ENCODE results near the gene GFOD1. TPM values are rescaled to one million over a fixed set of nuclear protein-coding genes. Genes with fewer than 3 reads are reported as not detected.

GFOD1 gene
- total and polyA plus RNA-seq, 7 experiments from 2014 or later = 0.24 to 10.8 (median 1.4) TPM; not detected in 1

DNA sequence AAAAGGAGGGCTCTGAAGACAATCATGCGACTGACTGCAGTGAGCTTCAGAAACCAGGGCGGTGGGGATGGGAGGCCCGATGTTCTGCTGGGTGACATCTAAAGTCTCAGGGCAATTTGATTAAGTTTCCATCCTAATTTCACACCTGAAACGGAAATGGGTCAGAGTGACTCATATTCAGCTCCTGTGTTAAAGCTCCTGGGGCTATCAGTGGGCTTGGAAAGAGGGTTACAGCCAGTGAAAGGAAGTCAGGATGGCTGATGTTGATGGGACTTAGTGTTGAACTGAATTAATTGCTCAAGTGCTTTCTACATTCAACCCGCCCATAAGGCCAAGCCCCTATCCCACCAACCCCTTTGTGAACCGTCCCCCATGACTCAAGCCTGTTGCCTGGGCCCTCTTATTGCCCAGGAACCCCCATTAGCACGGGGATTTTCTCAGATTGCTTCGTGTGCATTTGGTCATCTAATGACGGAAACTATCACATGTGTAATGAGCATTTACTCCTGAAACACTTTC lies 112.0 kb downstream of the GFOD1 start:
- Mint-ChIP-seq H3K36me3 (peaks cover 0 to 5% (median 0%) of the 10 kb centered on the region in 5 donors), H3K27me3 (no peaks in the 10 kb centered on the region), H3K27ac (peak overlapping the region in 1 of 9 donors; percentile 26), H3K4me1 (peaks cover 0 to 24% (median 2%) of the 10 kb centered on the region in 7 donors), H3K9me3 (no peaks in the 10 kb centered on the region), H3K4me3 (no peak overlapping the region)
- no peaks in the 10 kb centered on the region for H3K9me3 ChIP-seq (ENCODE audit: control insufficient read depth in 2 of 3, low read length in 3 of 3)
- ATAC-seq = peak; percentile 29
- peak overlapping the region; percentile 7 for H3K4me3 ChIP-seq (ENCODE audit: low read length)
- intact Hi-C loops (cut with micrococcal nuclease) = no loop called here
- CTCF ChIA-PET = no interaction called here
- no peak overlapping the region for H3K27ac ChIP-seq (ENCODE audit: low read depth, low read length)
- peaks cover 0 to 9% of the 10 kb centered on the region in 2 donors for H3K4me1 ChIP-seq (ENCODE audit: control insufficient read depth in 2 of 2, insufficient read depth in 2 of 2, low read length in 2 of 2)
- peak in 1 of 9 donors; percentile 35 for DNase-seq
- no peaks in the 10 kb centered on the region for H3K36me3 ChIP-seq (ENCODE audit: control insufficient read depth in 2 of 3, insufficient read depth in 3 of 3, low read length in 3 of 3)
- no peaks in the 10 kb centered on the region for H3K27me3 ChIP-seq (ENCODE audit: control insufficient read depth in 2 of 2, insufficient read depth in 2 of 2, low read length in 2 of 2)
- POLR2A ChIA-PET = no interaction called here

DNA sequence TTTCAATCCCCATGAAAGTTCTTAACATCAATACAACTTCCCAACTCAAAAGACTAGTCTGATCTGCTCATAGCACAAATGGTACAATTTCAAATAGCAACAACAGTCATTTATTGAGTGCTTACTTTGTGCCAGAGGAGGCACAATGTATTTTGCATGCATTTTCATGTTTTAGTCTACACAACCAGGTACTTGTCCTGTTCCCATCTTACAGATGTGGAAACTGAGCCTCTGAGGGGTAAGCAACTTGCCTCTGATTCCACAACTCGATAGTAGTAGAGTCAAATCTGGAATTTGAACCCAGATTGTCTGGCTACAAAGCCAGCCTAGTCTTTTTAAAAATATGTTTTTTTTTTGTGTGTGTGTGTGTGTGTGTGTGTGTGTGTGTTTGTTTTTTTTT lies 113.5 kb downstream of the GFOD1 start:
- Histone ChIP-seq H3K4me3 (ENCODE audit: low read length) (no peak overlapping the region), H3K27ac (ENCODE audit: low read depth, low read length) (no peak overlapping the region), H3K36me3 (ENCODE audit: control insufficient read depth in 2 of 3, insufficient read depth in 3 of 3, low read length in 3 of 3) (no peaks in the 10 kb centered on the region), H3K4me1 (ENCODE audit: control insufficient read depth in 2 of 2, insufficient read depth in 2 of 2, low read length in 2 of 2) (peaks cover 0 to 9% of the 10 kb centered on the region in 2 donors), H3K27me3 (ENCODE audit: control insufficient read depth in 2 of 2, insufficient read depth in 2 of 2, low read length in 2 of 2) (no peaks in the 10 kb centered on the region), H3K9me3 (ENCODE audit: control insufficient read depth in 2 of 3, low read length in 3 of 3) (no peaks in the 10 kb centered on the region)
- no peak for DNase-seq
- Mint-ChIP-seq H3K4me3 (no peak overlapping the region), H3K9me3 (no peaks in the 10 kb centered on the region), H3K36me3 (peaks cover 0 to 5% (median 0%) of the 10 kb centered on the region in 5 donors), H3K27me3 (no peaks in the 10 kb centered on the region), H3K27ac (no peak overlapping the region), H3K4me1 (peaks cover 0 to 24% (median 2%) of the 10 kb centered on the region in 7 donors)
- intact Hi-C loops (cut with micrococcal nuclease) = loop anchor here (1.0 to 5.0 kb wide), 2 partner anchors 18 to 37 kb away; no protein-coding TSS in a partner anchor
- ATAC-seq = no peak
- CTCF ChIA-PET = no interaction called here
- POLR2A ChIA-PET = no interaction called here

DNA sequence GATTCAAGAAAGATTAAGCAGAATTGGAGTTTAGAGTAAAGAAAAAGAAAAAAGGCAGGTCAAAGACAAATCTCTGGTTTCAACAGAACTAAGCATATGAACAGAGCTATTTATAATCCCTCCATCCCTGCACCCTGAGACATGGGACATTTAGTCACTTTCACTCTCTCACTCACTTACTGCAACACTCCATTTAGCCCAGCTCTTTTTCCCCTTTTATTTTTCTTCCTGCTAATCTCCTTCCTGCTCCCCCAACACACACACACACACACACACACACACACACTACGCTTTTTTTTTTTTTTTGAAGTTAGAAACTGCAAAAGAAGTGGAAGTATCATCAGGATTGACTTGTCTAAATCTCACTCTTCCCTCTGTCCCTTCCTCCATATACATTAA lies 113.9 kb downstream of the GFOD1 start:
- H3K9me3 Mint-ChIP-seq = no peaks in the 10 kb centered on the region
- Histone ChIP-seq H3K4me1 (ENCODE audit: control insufficient read depth in 2 of 2, insufficient read depth in 2 of 2, low read length in 2 of 2) (peaks cover 0 to 9% of the 10 kb centered on the region in 2 donors), H3K27me3 (ENCODE audit: control insufficient read depth in 2 of 2, insufficient read depth in 2 of 2, low read length in 2 of 2) (no peaks in the 10 kb centered on the region), H3K4me3 (ENCODE audit: low read length) (no peak overlapping the region), H3K9me3 (ENCODE audit: control insufficient read depth in 2 of 3, low read length in 3 of 3) (no peaks in the 10 kb centered on the region), H3K36me3 (ENCODE audit: control insufficient read depth in 2 of 3, insufficient read depth in 3 of 3, low read length in 3 of 3) (no peaks in the 10 kb centered on the region), H3K27ac (ENCODE audit: low read depth, low read length) (no peak overlapping the region)
- ChIA-PET CTCF (no interaction called here), POLR2A (no interaction called here)
- H3K27me3 Mint-ChIP-seq = no peaks in the 10 kb centered on the region
- ATAC-seq (no peak), DNase-seq (no peak)
- peaks cover 0 to 5% (median 0%) of the 10 kb centered on the region in 5 donors for H3K36me3 Mint-ChIP-seq
- H3K4me1 Mint-ChIP-seq = peaks cover 0 to 24% (median 2%) of the 10 kb centered on the region in 7 donors
- no peak overlapping the region for H3K4me3 Mint-ChIP-seq
- no peak overlapping the region for H3K27ac Mint-ChIP-seq
- intact Hi-C loops (cut with micrococcal nuclease) = loop anchor here (1.0 to 5.0 kb wide), 2 partner anchors 17 to 36 kb away; no protein-coding TSS in a partner anchor

DNA sequence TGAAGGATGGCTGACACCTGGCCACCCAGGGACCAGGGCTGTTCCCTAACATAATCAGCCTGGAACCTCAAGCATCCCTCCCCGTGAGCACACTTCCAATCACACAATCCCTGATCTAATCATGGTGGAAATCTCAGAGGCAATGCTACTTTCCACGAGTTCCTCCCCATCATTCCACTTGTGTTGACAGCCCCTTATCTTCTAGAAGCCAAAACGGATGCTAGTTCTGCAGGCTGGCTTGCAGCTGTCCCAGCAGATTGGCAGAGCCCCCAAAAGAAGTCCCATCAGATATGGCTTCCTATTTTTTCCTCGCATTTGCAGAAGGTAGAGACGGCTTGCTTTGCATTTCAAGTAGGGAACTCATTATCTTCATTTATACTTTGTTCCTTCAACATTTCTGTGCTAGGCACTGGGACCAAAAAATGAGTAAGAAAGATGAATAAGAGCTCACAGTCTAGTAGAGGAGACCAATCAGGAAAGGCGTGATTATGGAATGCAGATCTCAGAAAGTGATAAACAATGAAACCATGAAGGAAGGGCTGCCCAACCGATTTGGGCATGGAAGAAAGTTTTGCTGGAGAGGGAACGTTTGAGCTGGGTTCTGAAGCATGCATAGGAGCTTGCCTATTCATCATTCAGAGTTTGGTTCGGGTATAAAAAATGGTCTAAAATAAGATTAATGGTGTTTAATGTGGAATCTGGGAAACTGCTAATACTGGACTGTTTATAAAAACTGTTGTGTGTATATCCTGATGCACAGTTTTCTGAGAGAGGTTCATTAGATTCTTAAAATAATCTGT lies 114.5 kb downstream of the GFOD1 start:
- peak overlapping the region in 1 of 9 donors; percentile 0 for H3K27ac Mint-ChIP-seq
- no peaks in the 10 kb centered on the region for H3K36me3 ChIP-seq (ENCODE audit: control insufficient read depth in 2 of 3, insufficient read depth in 3 of 3, low read length in 3 of 3)
- no peak overlapping the region for H3K4me3 Mint-ChIP-seq
- H3K4me1 ChIP-seq (ENCODE audit: control insufficient read depth in 2 of 2, insufficient read depth in 2 of 2, low read length in 2 of 2) = peaks cover 0 to 9% of the 10 kb centered on the region in 2 donors
- peaks cover 0 to 5% (median 0%) of the 10 kb centered on the region in 5 donors for H3K36me3 Mint-ChIP-seq
- DNase-seq (no peak), ATAC-seq (no peak)
- no peaks in the 10 kb centered on the region for H3K27me3 Mint-ChIP-seq
- intact Hi-C loops (cut with micrococcal nuclease) = loop anchor here (1.0 to 5.0 kb wide), 2 partner anchors 17 to 36 kb away; no protein-coding TSS in a partner anchor
- H3K4me3 ChIP-seq (ENCODE audit: low read length) = no peak overlapping the region
- no peak overlapping the region for H3K27ac ChIP-seq (ENCODE audit: low read depth, low read length)
- POLR2A ChIA-PET = no interaction called here
- CTCF ChIA-PET = interaction anchor here (1.2 kb wide), 1 partner anchor 38 kb away, joined by 3 read pairs; no protein-coding TSS in a partner anchor
- peaks cover 0 to 24% (median 2%) of the 10 kb centered on the region in 7 donors for H3K4me1 Mint-ChIP-seq
- H3K9me3 ChIP-seq (ENCODE audit: control insufficient read depth in 2 of 3, low read length in 3 of 3) = no peaks in the 10 kb centered on the region
- H3K9me3 Mint-ChIP-seq = no peaks in the 10 kb centered on the region
- H3K27me3 ChIP-seq (ENCODE audit: control insufficient read depth in 2 of 2, insufficient read depth in 2 of 2, low read length in 2 of 2) = no peaks in the 10 kb centered on the region

DNA sequence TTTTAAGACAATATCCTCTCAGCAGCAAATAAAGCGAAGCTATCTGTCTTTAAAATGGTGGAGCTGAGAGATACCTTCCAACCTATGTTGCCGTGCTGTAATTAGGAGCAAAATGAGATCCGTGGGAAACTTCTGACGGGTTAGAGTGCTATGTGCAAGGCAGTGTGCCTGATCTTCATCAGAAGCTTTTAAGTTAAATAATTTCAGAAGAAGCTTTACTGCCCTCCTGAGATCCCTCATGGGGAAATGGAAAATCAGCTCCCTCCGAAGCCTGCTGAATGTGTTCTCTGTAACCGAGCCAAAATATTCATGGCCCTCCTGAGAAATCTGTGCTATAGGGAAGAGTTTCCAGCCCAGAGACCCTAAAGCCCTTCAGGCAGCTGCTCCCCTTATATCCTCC lies 115.3 kb downstream of the GFOD1 start:
- no peaks in the 10 kb centered on the region for H3K27me3 Mint-ChIP-seq
- ChIA-PET CTCF (interaction anchor here (1.2 kb wide), 1 partner anchor 38 kb away, joined by 3 read pairs; no protein-coding TSS in a partner anchor), POLR2A (no interaction called here)
- H3K4me3 Mint-ChIP-seq = no peak overlapping the region
- intact Hi-C loops (cut with micrococcal nuclease) = loop anchor here in 1 of 2 donors (5.0 kb wide), 1 partner anchor 35 kb away; no protein-coding TSS in a partner anchor
- Histone ChIP-seq H3K27me3 (ENCODE audit: control insufficient read depth in 2 of 2, insufficient read depth in 2 of 2, low read length in 2 of 2) (no peaks in the 10 kb centered on the region), H3K36me3 (ENCODE audit: control insufficient read depth in 2 of 3, insufficient read depth in 3 of 3, low read length in 3 of 3) (no peaks in the 10 kb centered on the region), H3K27ac (ENCODE audit: low read depth, low read length) (no peak overlapping the region), H3K9me3 (ENCODE audit: control insufficient read depth in 2 of 3, low read length in 3 of 3) (no peaks in the 10 kb centered on the region), H3K4me1 (ENCODE audit: control insufficient read depth in 2 of 2, insufficient read depth in 2 of 2, low read length in 2 of 2) (peaks cover 0 to 9% of the 10 kb centered on the region in 2 donors), H3K4me3 (ENCODE audit: low read length) (no peak overlapping the region)
- H3K4me1 Mint-ChIP-seq = peaks cover 0 to 18% (median 2%) of the 10 kb centered on the region in 7 donors
- no peak overlapping the region for H3K27ac Mint-ChIP-seq
- no peak for DNase-seq
- peaks cover 0 to 2% (median 0%) of the 10 kb centered on the region in 5 donors for H3K36me3 Mint-ChIP-seq
- H3K9me3 Mint-ChIP-seq = no peaks in the 10 kb centered on the region
- no peak for ATAC-seq

DNA sequence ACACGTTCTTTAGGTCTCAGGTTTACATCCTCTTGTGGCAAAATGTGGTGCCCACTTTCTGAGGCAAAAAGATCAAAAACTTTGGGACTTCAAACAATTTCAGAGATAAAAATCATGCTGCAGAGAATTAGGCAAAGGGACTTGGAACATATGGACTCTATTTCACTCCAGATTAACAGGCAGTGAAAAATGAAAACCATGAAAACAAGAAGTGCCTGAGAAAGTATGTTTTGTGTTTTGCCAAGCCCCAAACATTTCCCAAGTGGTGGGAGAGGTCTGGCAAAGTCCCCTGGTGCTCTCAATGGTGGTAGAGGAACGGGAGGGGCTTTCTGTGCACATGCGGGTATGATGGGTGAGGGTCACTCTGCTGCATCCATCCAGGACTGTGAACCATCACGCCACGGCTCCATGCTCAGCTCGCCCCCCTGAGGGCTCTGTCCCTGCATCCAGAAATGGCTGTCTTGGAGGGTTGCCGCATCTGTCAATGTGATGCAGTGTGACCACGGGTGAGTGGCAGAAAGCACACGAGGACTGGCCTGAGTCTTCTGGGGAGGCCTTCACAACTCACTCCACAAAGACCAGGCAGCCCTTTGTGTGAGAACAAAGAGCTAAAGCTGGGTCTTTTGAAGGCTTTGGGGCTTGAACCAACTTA lies 115.9 kb downstream of the GFOD1 start:
- H3K27ac Mint-ChIP-seq = no peak overlapping the region

More for the DNA sequence above, 115.9 kb downstream of the GFOD1 start:
- Mint-ChIP-seq H3K27me3 (no peaks in the 10 kb centered on the region), H3K9me3 (no peaks in the 10 kb centered on the region), H3K4me3 (no peak overlapping the region), H3K4me1 (peaks cover 0 to 18% (median 2%) of the 10 kb centered on the region in 7 donors), H3K36me3 (peaks cover 0 to 2% (median 0%) of the 10 kb centered on the region in 5 donors)
- no peak for DNase-seq
- no peak for ATAC-seq
- intact Hi-C loops (cut with micrococcal nuclease) = loop anchor here in 1 of 2 donors (5.0 kb wide), 1 partner anchor 34 kb away; no protein-coding TSS in a partner anchor
- Histone ChIP-seq H3K27ac (ENCODE audit: low read depth, low read length) (no peak overlapping the region), H3K27me3 (ENCODE audit: control insufficient read depth in 2 of 2, insufficient read depth in 2 of 2, low read length in 2 of 2) (no peaks in the 10 kb centered on the region), H3K36me3 (ENCODE audit: control insufficient read depth in 2 of 3, insufficient read depth in 3 of 3, low read length in 3 of 3) (no peaks in the 10 kb centered on the region), H3K9me3 (ENCODE audit: control insufficient read depth in 2 of 3, low read length in 3 of 3) (no peaks in the 10 kb centered on the region), H3K4me3 (ENCODE audit: low read length) (no peak overlapping the region), H3K4me1 (ENCODE audit: control insufficient read depth in 2 of 2, insufficient read depth in 2 of 2, low read length in 2 of 2) (peaks cover 0 to 9% of the 10 kb centered on the region in 2 donors)
- POLR2A ChIA-PET = no interaction called here
- CTCF ChIA-PET = interaction anchor here (1.2 kb wide), 1 partner anchor 37 kb away, joined by 3 read pairs; no protein-coding TSS in a partner anchor
